HG02840 (cell line): ENCODE measurements around the gene TAPBP.

Source experiments
- ATAC-seq: cut with Tn5 transposase; IDR thresholded peaks from one replicate; pipeline ENCODE4 v1.9.1; 2021; ENCODE audit warnings: mild to moderate bottlenecking, moderate library complexity, moderate number of reproducible peaks; ENCODE audit not compliant: unreplicated experiment, low FRiP score

The TAPBP gene

DNA sequence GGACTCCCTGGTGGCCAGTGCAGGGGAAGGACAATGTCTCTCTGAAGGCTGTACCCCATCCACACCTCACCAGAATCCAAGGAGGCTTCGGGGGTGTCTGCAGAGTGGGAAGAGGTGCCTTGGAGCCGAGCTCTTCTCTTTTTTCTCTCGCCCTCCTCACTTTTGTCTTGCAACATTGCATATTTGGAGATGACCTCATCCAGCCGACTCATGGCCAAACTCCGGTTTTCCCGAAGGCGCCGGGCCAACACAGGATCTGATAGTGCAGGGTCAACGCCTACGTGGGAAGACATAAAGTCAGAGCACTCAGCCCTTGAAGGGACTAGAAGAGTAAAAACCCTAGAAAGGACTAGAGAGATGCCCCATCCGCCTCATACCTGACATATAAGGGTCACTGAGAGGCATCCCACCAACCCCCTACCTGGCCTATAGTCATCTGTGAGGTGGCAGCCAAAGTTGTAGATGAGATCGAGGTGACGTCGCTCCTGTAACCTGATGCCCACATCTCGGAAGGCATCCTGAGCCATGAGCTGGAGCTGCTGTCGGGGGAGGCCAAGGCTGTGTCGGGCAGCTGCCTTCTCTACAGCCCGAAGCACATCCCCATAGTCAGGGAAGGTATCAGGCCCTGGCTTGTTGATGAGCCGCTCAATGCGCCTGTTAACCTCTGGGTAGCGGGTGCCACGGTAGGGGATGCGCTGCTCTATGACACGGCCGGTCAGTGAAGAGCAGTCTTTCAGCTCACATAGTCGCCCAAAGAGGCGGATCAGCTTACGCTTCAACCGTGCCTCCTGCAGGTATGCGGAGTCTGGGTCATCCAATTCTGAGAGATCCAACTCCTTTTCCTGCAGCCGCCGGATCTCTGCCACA lies 6.7 kb upstream of the TAPBP start:
- no peak for ATAC-seq

DNA sequence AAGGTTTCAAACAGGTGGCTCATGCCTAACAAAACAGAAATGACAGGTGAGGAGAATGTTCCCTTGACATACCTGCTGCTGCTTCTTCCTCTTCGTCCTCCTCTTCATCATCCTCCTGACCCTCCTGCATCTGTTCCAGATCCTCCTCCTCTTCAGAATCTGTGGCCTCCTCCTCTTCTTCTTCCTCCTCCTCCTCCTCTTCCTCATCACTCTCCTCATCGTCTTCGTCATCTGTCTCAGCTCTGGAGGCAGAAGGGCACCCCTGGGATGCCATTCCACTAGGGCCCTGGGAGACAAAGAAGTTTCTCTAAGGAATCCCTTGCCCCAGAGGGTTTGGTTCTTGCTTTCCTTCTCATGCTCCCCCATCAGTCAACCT lies 6.0 kb upstream of the TAPBP start:
- no peak for ATAC-seq

DNA sequence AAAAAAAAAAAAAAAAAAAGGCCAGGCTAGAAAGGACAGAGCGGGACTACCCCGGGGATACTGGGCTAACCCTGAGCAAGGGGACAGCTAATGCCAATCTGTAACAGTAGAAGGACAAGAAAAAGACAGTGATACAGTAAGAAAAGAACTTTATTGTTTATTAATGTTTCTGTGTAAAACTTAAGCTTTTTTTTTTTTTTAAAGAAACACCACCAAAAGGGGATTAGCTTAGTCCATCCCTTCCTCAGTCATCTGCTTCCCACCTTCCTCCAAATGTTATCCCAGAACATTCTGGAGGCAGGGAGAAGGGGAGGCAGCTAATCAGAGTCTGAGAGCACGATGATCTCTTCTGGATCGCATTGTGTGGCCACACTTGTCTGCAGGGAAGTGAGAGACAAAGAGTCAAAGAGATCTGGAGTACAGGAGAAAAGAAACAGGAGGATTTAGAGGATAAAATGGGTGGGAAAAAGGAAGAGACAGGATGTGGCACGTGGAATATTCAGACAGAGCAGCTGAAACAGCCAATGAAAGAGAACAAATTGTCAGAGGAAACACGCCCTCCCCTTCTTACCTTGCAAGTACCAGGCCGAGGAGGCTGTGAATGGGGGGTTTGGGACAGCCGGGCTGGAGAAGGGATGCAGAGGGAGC lies 4.7 kb upstream of the TAPBP start:
- ATAC-seq, result no peak

DNA sequence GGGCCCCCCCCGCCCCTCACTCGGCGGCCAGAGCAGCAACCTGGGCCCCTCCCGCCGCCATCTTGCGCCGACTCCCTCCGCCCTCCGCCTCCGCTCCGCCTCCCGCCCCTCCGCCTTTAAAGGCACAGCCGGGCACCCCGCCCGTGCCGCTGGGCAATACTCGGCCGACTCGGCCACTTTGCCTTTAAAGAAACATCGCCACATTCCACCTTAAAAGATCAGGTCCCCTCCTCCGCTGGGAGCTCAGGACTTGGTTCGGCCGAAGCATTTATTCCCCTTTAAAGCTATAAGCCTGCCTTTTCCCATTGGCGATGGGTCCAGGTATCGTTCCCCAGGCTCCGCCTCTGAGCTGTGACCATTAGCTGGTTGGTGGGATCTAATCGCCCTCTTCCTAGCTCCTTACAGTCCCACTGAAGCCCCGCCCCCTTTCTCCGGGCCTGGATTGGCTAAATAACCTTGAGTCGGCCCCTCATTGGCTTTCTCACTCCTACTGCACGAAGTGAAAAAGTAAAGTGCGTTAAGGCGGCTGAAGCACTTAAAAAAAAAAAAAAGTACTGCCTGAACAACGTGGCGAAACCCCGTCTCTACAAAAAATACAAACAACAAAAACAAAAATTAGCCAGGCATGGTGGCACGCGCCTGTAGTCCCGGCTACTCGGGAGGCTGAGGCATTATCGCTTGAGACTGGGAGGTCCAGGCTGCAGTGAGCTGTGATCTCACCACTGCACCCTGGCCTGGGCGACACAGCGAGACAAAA lies 4.0 kb upstream of the TAPBP start, which contains the start of gene ZBTB22:
Gene ZBTB22 (minus strand): TSS at position 76 of the 757 bp plus-strand sequence. CDS start 828 bp downstream, outside the sequence.
- peak; percentile 51 for ATAC-seq

DNA sequence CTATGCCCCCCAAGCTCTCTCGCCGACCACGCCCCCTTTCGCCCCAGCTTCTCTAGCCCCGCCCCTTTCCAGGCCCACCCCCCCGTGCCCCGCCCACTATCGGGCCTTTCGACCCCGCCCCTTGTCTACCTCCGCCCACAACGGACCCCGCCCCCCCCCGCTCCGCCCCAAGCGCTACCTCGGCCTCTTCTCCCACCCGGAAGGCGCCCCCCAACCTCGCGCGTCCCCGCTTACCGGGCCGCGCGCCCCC lies 3.5 kb upstream of the TAPBP start:
- ATAC-seq, result no peak

DNA sequence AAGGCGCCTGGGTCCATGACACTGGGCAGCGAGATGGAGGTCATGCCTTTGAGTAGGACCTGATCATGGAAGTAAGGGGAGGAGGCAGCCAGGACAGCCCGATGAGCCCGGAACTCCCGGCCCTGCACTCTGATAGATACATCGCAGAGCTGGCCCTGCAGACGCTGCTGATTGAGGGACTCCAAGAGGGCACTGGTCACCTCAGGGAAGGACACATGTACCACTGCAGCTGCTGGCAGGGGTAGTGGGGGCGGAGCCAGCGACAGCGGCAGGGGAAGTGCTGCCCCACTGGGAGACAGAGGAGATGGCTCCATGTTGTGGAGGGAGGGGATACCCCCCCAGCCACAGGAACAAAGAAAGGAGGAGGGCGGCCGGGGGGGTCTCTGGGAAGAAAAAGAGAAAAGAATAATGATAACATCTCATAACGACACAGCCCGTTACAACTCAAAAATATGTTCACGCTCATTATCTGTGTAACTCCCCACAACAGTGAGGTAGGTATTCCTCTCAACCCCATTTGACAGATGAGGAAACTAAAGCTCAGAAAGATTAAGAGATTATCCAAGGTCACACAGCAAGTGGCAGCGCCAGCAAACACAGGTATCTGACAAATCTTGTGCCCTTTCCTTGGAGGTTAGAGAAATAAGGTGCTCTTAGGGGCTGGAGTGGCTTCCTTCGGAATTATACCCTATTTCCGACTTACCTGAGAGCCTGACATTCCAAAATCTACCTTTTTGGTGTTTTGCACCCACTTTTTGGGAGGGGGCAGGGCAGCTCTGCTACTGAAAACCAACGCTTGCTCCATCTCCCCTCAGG lies 2.9 kb upstream of the TAPBP start:
- no peak for ATAC-seq

DNA sequence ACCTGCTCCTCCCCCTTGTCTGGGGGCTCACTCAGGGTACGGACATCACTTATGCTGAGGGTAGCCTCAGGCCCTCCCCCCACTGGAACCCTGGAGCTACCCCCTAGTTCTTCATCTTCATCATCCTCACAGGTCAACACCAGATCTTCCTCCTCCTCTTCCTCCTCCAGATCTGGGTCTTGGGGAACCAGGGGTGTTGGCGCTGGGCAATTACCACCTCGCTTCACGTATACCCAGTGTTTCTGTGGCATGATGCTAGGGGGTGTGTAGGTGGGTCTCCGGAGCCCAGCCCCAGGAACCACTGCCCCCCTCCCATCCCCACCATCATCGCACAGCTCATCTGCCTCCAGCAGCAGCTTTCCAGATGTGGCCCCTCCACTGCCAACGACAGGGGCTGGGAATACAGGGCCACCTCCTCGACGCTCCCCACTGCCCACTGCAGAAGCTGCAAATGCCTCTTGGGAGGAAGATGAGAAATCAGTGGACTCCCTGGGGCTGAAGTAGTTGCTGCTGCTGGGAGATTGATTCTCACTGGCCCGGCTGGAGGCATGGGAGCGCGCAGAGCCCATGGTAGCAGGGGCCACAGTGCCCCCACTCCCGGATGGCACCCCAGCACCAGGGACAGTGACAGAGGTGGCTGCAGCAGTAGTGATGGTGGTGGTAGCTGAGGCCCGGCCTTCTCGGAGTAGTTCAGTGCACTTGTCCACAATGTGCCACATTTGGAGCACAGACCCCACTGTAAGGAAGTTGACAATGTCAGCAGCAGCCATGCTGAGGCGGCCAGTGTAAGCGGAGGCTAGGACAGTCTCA lies 2.1 kb upstream of the TAPBP start:
- no peak for ATAC-seq

DNA sequence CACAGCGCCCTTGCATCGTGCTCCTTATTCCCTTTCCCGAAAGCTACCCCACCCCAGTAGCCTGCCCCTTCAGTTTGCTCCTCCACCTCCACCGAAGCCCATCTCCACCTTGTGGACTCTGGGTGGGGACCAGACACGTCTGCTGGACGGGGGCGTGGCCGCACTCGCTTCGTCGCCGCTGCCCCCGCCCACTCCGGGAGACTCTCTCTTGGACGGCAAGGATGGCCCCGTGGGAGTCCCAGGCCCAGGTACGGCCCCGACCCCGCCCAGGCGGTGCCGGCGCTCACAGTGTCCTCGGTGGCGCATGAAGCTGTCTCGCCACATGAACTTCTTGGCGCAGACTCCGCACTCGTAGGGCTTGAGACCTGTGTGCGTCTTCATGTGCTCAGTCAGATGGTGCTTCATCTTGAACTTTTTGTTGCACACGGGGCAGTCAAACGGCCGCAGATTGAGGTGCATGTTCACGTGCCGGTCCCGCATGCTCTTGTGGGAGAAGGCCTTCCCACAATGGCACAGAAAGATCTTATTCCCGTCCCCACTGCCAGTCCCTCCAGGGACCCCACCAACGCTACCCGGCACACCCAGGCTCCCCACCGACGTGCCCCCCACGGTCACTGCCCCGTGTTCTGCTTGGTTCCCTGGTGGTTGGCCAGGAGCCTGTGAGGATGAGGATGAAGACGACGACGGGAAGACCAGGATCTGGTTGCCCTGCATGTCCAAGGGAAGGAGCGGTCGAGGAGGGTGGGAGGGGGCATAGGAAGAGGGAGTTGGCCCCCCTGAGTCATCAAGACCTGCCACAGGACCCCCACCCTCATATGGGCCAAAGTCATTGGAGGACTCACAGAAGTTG lies 1.3 kb upstream of the TAPBP start:
- ATAC-seq, result no peak

DNA sequence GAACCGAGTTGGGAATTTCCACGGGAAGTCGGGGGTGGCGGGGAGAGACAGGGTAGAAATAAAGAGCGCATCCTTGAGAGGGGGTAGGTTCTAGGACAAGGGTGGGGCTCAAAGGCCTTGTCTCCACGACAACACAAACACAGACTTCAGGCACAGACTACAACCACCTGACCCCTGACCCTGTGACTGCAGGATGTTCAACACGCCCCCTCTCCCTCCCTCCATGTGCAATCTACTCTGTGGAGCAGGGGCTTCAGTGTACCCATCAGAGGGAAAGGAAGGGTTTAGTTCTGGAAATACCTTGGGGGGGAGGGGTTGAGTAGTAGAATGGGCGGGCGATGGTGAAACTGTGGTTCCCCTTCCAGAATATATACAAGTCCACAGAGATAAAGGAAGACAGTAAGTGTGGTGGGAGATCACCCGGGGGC lies 651 bp upstream of the TAPBP start:
- no peak for ATAC-seq

DNA sequence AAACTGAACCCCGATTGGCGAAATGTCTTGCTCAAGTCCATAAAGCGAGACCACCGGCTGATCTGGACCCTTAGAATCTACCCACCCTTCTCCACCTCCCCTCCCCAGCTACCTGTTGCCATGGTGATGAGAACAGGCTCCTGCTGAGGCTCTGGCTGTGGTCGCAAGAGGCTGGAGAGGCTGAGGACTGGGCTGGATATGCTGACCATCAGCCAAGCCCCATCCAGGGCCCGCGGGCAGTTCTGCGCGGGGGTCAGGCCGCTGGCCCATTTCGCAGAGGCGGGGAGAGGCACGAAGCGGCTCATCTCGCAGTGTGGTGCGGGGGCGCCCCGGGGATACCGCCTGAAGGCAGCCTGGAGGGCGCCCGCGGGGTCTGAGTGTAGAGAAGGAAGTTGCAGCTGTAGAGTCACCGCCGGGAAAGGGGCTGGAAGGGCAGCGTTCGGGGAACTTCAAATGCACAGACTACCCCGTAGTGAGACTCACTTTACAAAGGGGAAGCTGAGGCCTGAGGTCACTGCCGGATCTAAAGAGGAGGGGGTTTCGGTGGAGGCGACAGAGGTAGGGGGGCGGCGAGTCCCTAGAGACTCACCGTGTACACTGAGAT lies 671 bp downstream of the TAPBP start:
- ATAC-seq, result no peak

DNA sequence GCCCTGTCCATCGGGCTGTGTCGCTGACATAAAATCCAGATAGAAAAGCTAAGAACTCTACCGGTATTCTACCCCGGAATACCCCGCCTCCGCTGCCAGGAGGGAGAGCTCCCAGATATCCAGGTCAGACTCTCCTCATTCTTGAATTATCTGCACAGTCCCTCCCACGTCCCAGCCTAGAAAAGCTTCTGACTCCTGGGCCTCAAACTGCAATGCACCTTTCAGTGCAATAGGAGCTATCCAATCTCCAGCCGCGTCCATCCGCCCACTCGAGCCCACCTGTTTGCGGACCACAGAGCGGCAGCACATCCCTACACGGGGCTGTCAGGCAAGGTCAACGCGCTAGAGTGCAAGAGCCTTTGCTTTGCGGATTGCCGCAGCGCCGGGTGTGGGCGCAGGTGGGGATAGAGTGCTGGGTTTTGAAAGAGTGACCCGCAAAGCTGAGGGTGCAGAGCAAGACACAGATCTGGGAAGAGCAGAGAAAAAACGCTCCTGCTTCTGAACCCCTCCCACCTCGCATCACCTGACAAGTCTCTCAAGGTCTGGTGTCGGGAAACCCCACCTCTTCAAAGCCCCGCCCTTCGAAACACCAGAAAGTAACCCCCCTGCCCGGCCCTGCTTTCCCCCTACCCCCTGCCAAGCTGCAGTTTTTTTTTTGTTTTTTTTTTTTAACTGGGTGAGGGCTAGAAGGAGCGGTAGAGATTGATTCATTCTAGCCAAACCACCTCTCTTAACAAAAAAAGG lies 1.3 kb downstream of the TAPBP start:
- no peak for ATAC-seq

DNA sequence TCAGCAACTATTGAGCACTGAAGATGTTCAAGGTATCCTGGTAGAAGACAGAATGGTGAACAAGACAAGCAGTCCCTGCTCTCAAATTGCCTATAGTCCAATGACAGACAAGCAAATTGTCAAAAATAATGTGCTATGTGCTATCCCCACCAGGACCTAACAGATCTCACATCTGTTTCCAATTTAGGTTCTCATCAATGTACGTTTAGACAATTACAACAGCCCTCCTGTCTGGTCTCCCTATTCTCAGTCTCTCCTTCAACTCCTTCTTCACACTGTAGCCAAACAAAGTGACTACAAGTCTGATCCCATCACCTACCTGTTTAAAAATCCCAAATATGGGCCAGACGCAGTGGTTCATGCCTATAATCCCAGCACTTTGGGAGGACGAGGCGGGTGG lies 7.5 kb downstream of the TAPBP start:
- ATAC-seq, result no peak

DNA sequence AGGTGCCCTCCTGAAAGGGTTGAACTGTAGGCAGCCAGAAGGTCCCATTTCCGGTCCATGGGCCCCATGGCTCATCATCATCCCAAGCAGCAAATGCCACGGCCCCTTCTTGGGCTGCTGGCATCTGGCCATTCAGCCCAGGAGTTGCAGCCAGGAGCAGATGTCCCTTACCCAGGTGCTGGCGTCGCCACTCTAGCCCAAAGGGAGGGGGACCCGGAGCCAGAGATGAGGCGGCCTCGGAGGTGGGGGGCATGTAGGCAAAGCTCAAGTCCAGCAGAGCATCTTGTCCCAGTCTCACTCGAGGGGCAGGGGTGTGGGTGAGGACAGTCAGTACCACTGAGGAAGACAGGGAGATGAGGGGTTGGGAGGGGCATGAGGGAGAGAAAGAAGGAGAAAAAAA lies 8.8 kb downstream of the TAPBP start:
- no peak for ATAC-seq

DNA sequence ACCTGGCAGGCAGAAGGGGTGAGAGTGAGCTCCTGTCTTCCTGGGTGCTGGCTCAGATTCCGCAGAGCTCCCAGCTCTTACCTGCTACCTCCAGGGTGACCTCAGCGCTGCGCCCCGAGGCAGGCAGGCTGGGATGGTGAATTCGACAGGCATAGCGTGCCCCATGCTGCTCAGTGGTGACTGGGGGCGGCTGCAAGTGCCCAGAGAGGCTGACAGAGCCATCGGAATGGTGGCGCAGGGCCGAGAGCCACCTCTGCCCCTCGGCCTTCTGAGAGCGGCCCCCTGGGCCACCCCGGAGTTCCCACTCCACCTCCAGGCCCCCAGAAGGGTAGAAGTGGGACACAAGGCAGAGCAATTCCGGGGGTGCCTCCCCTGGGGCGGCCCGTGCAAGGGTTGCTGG lies 9.7 kb downstream of the TAPBP start:
- ATAC-seq, result no peak

DNA sequence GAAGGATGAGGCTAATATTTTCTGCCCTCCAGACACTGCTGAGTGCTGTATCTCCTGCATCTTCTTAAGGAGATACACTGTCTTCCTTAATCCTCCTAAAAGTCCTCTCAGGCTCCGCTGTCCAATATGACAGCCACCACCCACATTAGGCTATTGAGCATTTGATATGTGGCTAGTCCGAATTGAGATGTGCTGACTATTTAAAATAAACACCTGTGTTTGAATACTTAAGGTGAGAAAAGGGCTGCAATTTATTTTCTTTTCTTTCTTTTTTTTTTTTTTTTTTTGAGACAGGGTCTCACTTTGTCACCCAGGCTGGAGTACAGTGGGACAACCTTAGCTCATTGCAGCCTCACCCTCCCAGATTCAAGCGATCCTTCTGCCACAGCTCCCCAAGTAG lies 12.0 kb downstream of the TAPBP start:
- no peak for ATAC-seq

DNA sequence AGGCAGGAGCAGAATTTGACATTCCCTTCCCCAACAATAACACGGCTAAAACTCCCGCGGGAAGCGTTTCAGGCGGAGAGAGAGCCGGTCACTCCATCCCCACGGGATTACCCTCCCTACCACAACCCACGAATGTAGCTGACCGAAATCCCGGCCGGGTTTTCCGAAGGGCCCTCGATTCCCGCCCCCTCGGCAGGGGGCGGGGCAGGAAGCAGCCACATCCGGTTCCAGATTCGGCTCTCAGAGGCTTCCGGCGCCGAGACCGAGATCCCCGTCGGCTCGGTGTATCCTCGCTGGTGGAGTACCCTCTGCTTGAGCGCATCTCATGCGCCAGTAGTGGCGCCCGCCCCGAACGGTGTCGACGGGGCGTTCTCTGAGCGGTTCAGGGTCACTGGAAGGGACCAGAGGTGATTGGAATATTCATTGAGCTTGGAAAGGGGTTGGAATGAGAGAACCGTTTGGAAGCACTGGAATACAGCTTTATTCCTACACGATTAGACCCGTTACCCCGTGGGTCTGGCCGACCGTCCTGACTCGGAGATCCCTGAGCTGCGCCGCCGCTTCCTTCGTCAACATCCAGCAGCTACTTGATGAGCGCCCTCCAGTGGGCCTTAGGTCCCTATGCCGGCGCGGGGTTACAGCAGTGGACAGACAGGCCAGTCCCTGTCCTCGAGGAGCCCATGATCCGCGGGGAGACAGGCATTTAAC lies 14.5 kb downstream of the TAPBP start:
- peak; percentile 63 for ATAC-seq

DNA sequence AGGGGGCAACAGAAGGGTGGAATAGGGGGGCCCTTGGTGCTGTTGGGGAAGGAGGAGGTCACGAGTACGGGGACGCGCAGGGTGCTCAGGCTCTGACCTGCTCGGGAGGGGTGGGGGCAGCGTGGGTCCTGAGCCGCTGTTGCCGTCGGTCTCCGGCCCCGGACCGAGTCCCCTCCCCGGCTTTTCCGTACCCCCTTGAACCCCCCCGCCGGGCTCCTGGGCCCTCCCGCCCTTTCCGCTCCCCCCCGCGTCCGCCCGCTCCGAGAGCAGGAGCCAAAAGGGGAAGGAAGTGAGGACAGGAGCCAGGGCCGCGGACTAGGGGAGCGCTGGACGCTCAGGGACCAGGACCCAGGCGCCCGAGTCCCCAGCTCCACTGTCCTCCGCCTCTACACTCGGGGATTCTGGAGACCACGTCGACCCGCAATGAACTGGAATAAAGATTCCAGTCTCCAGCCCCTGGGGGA lies 15.1 kb downstream of the TAPBP start, which contains the start of gene RGL2:
Gene RGL2 (minus strand): TSS at position 170 of the 464 bp plus-strand sequence. CDS start 332 bp downstream, outside the sequence.
- peak; percentile 25 for ATAC-seq
